ENCODE measurements around the gene TPPP2. TPM values are rescaled to one million over a fixed set of nuclear protein-coding genes. Genes with fewer than 3 reads are reported as not detected.

Gene TPPP2
- total and polyA plus RNA-seq, 10 of the 15 experiments (the other 5 are each of a cell fraction or from before 2014, with no cell fraction given): not detected

GRCh38 chr14:21037156-21037555 is 7.1 kb downstream of the TPPP2 start:
- 13% methylated on average over 3 of the region's 3 CpGs for WGBS (ENCODE audit: insufficient coverage, insufficient replicate concordance, low lambda C conversion rate, missing lambda C conversion rate)
- Histone ChIP-seq H3K4me3 (no peak overlapping the region), H3K4me2 (ENCODE audit: control insufficient read depth, insufficient read depth) (no peak overlapping the region), H3K36me3 (ENCODE audit: control insufficient read depth in 2 of 2, insufficient read depth in 2 of 2, low read length in 1 of 2) (no peaks in the 10 kb centered on the region), H3K9me3 (replicated peaks; ENCODE audit: control insufficient read depth, insufficient read depth, low read length) (no peaks in the 10 kb centered on the region), H3K27ac (ENCODE audit: control insufficient read depth, insufficient read depth) (no peak overlapping the region), H3K9ac (ENCODE audit: control insufficient read depth, insufficient read depth, low read length) (no peak overlapping the region), H4K20me1 (ENCODE audit: control insufficient read depth, insufficient read depth) (no peaks in the 10 kb centered on the region), H3K79me2 (ENCODE audit: control insufficient read depth, insufficient read depth, low read length) (no peaks in the 10 kb centered on the region), H2AFZ (ENCODE audit: control insufficient read depth, low read depth, low read length) (no peak overlapping the region), H3K4me1 (ENCODE audit: control insufficient read depth, insufficient read depth, low read length) (peaks cover 8% of the 10 kb centered on the region), H3K27me3 (replicated peaks in 1 of 2; ENCODE audit: control insufficient read depth in 2 of 2, insufficient read depth in 2 of 2, low read length in 1 of 2) (no peaks in the 10 kb centered on the region; a peak in 1 of 4 replicates)
- ATAC-seq (no peak), FAIRE-seq (no peak), DNase-seq (ENCODE audit: low read depth, low spot score) (no peak)
- CTCF ChIA-PET: interaction anchor here (2.0 kb wide), 1 partner anchor 30 kb away, joined by 4 read pairs; no protein-coding TSS in a partner anchor
- POLR2A ChIA-PET: no interaction called here
- intact Hi-C loops (cut with micrococcal nuclease; ENCODE audit: unreplicated experiment) (no loop called here), in situ Hi-C loops (cut with MboI) (no loop called here)
- BruUV-seq (replicated peaks): no TSS peak
- SMC1A ChIA-PET (ENCODE audit: uncharacterized antibody, unreplicated experiment): no interaction called here
- RAD21 ChIA-PET (ENCODE audit: unreplicated experiment): interaction anchor here (0.8 kb wide), 1 partner anchor 22 kb away, joined by 4 read pairs; no protein-coding TSS in a partner anchor
- TF ChIP-seq ZBED1 (IDR thresholded peaks at IDR 0.05; ENCODE audit: borderline replicate concordance) (no peak), SMAD5 (IDR thresholded peaks at IDR 0.05; ENCODE audit: low read depth) (no peak), IKZF1 (conservative IDR thresholded peaks at IDR 0.05) (no peak), CHD4 (IDR thresholded peaks at IDR 0.05) (no peak)

- Histone ChIP-seq H3K4me1 (ENCODE audit: control insufficient read depth, insufficient read depth, low read length) (peaks cover 8% of the 10 kb centered on the region), H3K27me3 (replicated peaks in 1 of 2; ENCODE audit: control insufficient read depth in 2 of 2, insufficient read depth in 2 of 2, low read length in 1 of 2) (peaks cover 0 to 2% of the 10 kb centered on the region in 2 experiments; a peak in 2 of 4 replicates), H4K20me1 (ENCODE audit: control insufficient read depth, insufficient read depth) (no peaks in the 10 kb centered on the region), H3K79me2 (ENCODE audit: control insufficient read depth, insufficient read depth, low read length) (no peaks in the 10 kb centered on the region), H3K4me2 (ENCODE audit: control insufficient read depth, insufficient read depth) (no peak overlapping the region), H3K9ac (ENCODE audit: control insufficient read depth, insufficient read depth, low read length) (no peak overlapping the region), H3K27ac (ENCODE audit: control insufficient read depth, insufficient read depth) (no peak overlapping the region), H3K36me3 (ENCODE audit: control insufficient read depth in 2 of 2, insufficient read depth in 2 of 2, low read length in 1 of 2) (no peaks in the 10 kb centered on the region), H3K4me3 (no peak overlapping the region), H3K9me3 (replicated peaks; ENCODE audit: control insufficient read depth, insufficient read depth, low read length) (no peaks in the 10 kb centered on the region), H2AFZ (ENCODE audit: control insufficient read depth, low read depth, low read length) (no peak overlapping the region)
- intact Hi-C loops (cut with micrococcal nuclease; ENCODE audit: unreplicated experiment) (no loop called here), in situ Hi-C loops (cut with MboI) (no loop called here)
- RAD21 ChIA-PET (ENCODE audit: unreplicated experiment): interaction anchor here (1.3 to 3.5 kb wide), 2 partner anchors 24 to 66 kb away, joined by 4 to 24 read pairs; no protein-coding TSS in a partner anchor
- CTCF ChIA-PET: interaction anchor here (1.7 to 4.3 kb wide), 3 partner anchors 12 to 27 kb away, joined by 6 to 57 read pairs (median 8); no protein-coding TSS in a partner anchor
- no peak for ATAC-seq
- no peak for DNase-seq (ENCODE audit: low read depth, low spot score)
- POLR2A ChIA-PET: no interaction called here
- no peak for FAIRE-seq
- WGBS (ENCODE audit: insufficient coverage, insufficient replicate concordance, low lambda C conversion rate, missing lambda C conversion rate): 48% methylated on average over 10 of the region's 10 CpGs
- SMC1A ChIA-PET (ENCODE audit: uncharacterized antibody, unreplicated experiment): interaction anchor here (3.8 kb wide), 1 partner anchor 24 kb away, joined by 36 read pairs; no protein-coding TSS in a partner anchor
- no TSS peak for BruUV-seq (replicated peaks)
- TF ChIP-seq EP300 (IDR thresholded peaks at IDR 0.05; ENCODE audit: borderline replicate concordance in 1 of 2, control insufficient read depth in 1 of 2, low read depth in 2 of 2, low read length in 2 of 2) (no peak), LARP7 (IDR thresholded peaks at IDR 0.05) (no peak), KAT2A (conservative IDR thresholded peaks at IDR 0.05; ENCODE audit: control insufficient read depth, low read depth, low read length) (no peak), NR2C2 (IDR thresholded peaks at IDR 0.05; ENCODE audit: borderline replicate concordance, control insufficient read depth, insufficient read length, low read depth) (no peak), HSF1 (IDR thresholded peaks at IDR 0.05; ENCODE audit: low read depth, low read length) (no peak), SIN3A (IDR thresholded peaks at IDR 0.05; ENCODE audit: low read depth, low read length) (no peak), SP1 (IDR thresholded peaks at IDR 0.05; ENCODE audit: low read depth, low read length) (no peak)
These were observed 8.7 kb downstream of the TPPP2 start for GRCh38 chr14:21038441-21039422.

Measured in GM12878 (cell line).